Omental fat pad (tissue), 4 donors: ENCODE measurements around the gene SLC24A3. TPM values are rescaled to one million over a fixed set of nuclear protein-coding genes. Genes with fewer than 3 reads are reported as not detected.

ENCODE experiments used
- ATAC-seq: fragments of 150-250 bp; one replicate; pipeline ENCODE4 v1.9.1; 2016; ENCODE audit warnings: mild to moderate bottlenecking, moderate library complexity; ENCODE audit not compliant: low FRiP score
- DNase-seq: peaks from one replicate; pipeline ENCODE4 v3.0.0-alpha.2; 2019; ENCODE audit warnings: low spot score
- total RNA-seq, 4 donors: library from RNA; depleted of rRNA; stranded (reverse); fragments of >200 nt; gene quantifications; one replicate each; pipeline ENCODE4 v1.1.0, GENCODE V29; 2016
- TF ChIP-seq, protein P1 (sequence below), 3 donors: fragments of 450-650 bp; IDR thresholded peaks; one replicate each; pipeline ENCODE4 v1.5.1; 2016 to 2017; ENCODE audit warnings: antibody characterized with exemption in 3 of 3, mild to moderate bottlenecking in 3 of 3, moderate library complexity in 2 of 3

SLC24A3 gene
- total RNA-seq, 4 donors from 2014 or later: 6.3 to 14.0 (median 9.2) TPM

- no peak for ATAC-seq
- TF ChIP-seq, protein P1, sequence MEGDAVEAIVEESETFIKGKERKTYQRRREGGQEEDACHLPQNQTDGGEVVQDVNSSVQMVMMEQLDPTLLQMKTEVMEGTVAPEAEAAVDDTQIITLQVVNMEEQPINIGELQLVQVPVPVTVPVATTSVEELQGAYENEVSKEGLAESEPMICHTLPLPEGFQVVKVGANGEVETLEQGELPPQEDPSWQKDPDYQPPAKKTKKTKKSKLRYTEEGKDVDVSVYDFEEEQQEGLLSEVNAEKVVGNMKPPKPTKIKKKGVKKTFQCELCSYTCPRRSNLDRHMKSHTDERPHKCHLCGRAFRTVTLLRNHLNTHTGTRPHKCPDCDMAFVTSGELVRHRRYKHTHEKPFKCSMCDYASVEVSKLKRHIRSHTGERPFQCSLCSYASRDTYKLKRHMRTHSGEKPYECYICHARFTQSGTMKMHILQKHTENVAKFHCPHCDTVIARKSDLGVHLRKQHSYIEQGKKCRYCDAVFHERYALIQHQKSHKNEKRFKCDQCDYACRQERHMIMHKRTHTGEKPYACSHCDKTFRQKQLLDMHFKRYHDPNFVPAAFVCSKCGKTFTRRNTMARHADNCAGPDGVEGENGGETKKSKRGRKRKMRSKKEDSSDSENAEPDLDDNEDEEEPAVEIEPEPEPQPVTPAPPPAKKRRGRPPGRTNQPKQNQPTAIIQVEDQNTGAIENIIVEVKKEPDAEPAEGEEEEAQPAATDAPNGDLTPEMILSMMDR (IDR thresholded peaks at IDR 0.05): no peak
Observed at GRCh38 chr20:19483309-19483708, 270.9 kb downstream of the SLC24A3 start.

GRCh38 chr20:19486446-19486845 is 274.0 kb downstream of the SLC24A3 start:
- DNase-seq (no peak), ATAC-seq (no peak)
- TF ChIP-seq, protein P1 (IDR thresholded peaks at IDR 0.05): no peak

More at GRCh38 chr20:19483309-19483708, 270.9 kb downstream of the SLC24A3 start:
- DNase-seq: no peak

DNA sequence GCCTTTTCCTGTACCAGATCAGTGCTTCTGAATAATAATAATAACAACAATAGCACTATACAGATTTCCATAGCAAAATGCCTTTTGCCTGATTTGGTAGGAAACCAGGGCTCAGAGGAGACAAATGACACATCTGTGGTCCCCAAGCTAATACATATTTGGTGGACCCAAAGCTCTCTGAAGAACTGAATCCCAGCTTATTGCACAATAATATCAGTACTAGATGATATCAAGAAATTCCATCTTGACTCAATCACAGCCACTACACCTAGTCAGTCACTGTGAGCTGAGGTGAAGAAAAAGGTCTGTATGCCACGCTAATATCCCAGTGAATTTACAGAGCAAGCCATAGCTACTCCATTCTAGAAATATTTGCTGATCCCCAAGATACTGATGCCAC is 275.0 kb downstream of the SLC24A3 start:
- ATAC-seq (no peak), DNase-seq (no peak)
- TF ChIP-seq, protein P1 (IDR thresholded peaks at IDR 0.05): no peak

GRCh38 chr20:19491241-19491640 is 278.8 kb downstream of the SLC24A3 start:
- no peak for ATAC-seq
- TF ChIP-seq, protein P1 (IDR thresholded peaks at IDR 0.05): no peak
- no peak for DNase-seq

DNA sequence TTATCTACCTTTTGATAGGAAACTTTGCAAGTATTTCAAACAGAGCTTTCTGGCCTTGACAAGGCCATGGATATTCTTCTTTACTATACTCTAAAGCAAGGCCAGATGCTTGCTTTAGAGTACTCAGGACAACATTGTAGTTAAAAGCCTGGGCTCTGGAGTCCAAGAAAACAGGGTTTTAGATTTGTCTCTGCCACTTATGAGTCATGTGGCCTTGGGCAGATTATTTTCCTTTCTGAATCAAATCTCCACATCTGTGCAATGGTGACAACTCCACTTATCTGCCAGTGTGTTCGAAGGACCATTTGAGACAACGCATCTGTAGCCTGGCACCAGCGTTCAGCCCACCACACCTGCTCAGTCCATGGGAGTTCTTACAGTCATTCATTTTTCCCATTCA is 279.7 kb downstream of the SLC24A3 start:
- DNase-seq (no peak), ATAC-seq (no peak)
- TF ChIP-seq, protein P1 (IDR thresholded peaks at IDR 0.05): no peak

DNA sequence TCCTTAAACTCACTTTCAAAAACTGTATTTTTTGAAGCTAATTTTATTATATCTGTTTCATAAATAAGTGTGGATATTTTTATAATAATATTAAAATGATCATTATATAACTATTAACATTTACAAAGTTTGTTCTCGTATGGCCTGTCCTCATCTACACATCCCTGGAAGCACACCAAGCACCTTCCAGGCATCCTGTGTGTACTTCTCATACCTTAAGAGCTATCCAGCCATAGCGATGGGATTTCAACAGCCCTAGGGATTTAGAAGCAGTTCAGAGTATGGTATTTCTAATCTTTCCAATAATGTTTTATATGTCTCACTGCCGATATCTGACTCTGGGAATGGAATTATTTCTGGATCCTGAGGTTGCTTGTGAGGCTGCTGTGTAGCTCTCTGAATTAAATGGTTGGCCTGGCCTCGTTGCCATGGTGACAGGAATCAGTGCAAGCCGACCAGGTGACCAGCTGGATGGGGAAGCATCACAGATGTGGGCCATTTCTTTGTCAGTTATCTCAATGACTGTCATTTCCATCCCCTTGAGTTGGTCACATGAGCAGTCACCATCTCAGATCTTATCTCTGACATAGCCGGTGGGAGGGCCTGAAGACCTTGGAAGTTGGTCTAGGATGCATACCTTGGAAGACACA is 280.4 kb downstream of the SLC24A3 start:
- TF ChIP-seq, protein P1 (IDR thresholded peaks at IDR 0.05): no peak
- DNase-seq (no peak), ATAC-seq (no peak)

DNA sequence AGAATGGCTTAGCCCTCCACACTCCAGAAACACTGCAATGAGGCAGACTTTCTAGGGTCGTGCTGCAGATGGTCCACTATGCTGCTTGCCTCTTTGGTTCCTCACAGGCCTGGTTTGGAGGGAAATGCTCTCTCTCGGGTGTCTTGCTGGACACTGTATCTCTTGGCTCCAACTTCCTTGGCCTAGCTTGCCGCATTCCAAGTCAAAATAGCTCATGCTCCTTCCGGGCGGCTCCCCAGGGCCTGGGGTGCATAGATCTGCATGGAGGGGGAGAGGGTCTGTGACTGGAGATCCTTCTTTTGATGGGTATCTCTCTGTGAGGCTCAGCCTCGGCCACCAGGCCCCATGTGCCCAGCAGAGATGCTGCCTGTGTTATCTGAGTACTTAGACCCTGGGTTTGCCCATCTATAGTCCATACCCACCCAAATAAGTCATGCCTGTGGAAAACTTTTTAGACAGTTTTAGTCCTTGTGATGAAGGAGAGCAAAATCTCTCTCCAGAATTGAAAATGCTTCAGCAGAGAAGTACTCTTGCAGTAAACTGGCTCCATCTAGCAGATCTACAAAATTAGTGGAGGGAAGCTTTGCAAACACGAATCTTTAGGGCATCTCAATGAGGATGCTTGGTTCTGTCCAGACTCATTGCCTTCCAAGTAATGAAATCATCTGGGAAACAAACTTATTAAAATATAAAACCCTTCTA is 281.5 kb downstream of the SLC24A3 start:
- DNase-seq: no peak
- TF ChIP-seq, protein P1 (IDR thresholded peaks at IDR 0.05): no peak
- ATAC-seq: no peak
